PC-9 (cell line): ENCODE measurements around the gene BHLHA15. TPM values are rescaled to one million over a fixed set of nuclear protein-coding genes. Genes with fewer than 3 reads are reported as not detected.

ENCODE experiments used
- BruUV-seq: library from RNA; stranded (reverse); fragments of 400-500 nt; replicated peaks from 2 replicates; lab custom pipeline; 2021; lab: Mats Ljungman, UMichigan
- CTCF ChIA-PET: fragments of 300-600 bp; sonication (Branson Sonifier 250); formaldehyde crosslinking; loops from one replicate; lab custom pipeline; 2022; ENCODE audit warnings: antibody characterized with exemption; lab: Charles Lee
- POLR2A ChIA-PET: fragments of 300-600 bp; sonication (Branson Sonifier 250); formaldehyde crosslinking; loops from one replicate; lab custom pipeline; 2022; ENCODE audit warnings: antibody characterized with exemption; ENCODE audit not compliant: unreplicated experiment; lab: Charles Lee
- DNase-seq, 2 experiments: peaks; one replicate each; pipeline versions ENCODE4 v3.0.0 to v3.0.0-alpha.2; 2015 to 2022; ENCODE audit warnings: mixed read lengths in 1 of 2
- H2AFZ ChIP-seq: fragments of 200-600 bp; sonication (generic); 2 replicates; pipeline ENCODE4 v1.8.1; 2017; ENCODE audit warnings: antibody characterized with exemption
- H3F3A ChIP-seq: fragments of 200-600 bp; sonication (generic); 2 replicates; pipeline ENCODE4 v1.8.1; 2017; ENCODE audit warnings: antibody characterized with exemption, mild to moderate bottlenecking, low read depth; ENCODE audit not compliant: insufficient read depth
- H3K27ac ChIP-seq: fragments of 200-600 bp; sonication (generic); 2 replicates; pipeline ENCODE4 v1.6.1; 2016; ENCODE audit warnings: mixed run types
- H3K27me3 ChIP-seq: fragments of 200-600 bp; sonication (generic); 2 replicates; pipeline ENCODE4 v1.6.1; 2016; ENCODE audit warnings: low read depth, mixed run types; ENCODE audit not compliant: insufficient read depth
- H3K36me3 ChIP-seq: fragments of 200-600 bp; sonication (generic); 2 replicates; pipeline ENCODE4 v1.6.1; 2016; ENCODE audit warnings: low read depth, mixed run types
- H3K4me1 ChIP-seq: fragments of 200-600 bp; sonication (generic); replicated peaks from 2 replicates; pipeline ENCODE4 v1.6.1; 2016; ENCODE audit warnings: mixed run types; ENCODE audit not compliant: insufficient read depth
- H3K4me2 ChIP-seq: fragments of 200-600 bp; sonication (generic); 2 replicates; pipeline ENCODE4 v1.6.1; 2017; ENCODE audit warnings: mixed run types
- H3K4me3 ChIP-seq: fragments of 200-600 bp; sonication (generic); 2 replicates; pipeline ENCODE4 v1.6.1; 2016; ENCODE audit warnings: mixed run types
- H3K79me2 ChIP-seq: fragments of 200-600 bp; sonication (generic); 2 replicates; pipeline ENCODE4 v1.6.1; 2017; ENCODE audit warnings: low read depth, mixed run types
- H3K9me2 ChIP-seq: fragments of 200-600 bp; sonication (generic); 2 replicates; pipeline ENCODE4 v1.8.1; 2017; ENCODE audit warnings: mild to moderate bottlenecking; ENCODE audit not compliant: insufficient read depth
- H3K9me3 ChIP-seq: fragments of 200-600 bp; sonication (generic); 2 replicates; pipeline ENCODE4 v1.8.1; 2016; ENCODE audit warnings: low read depth; ENCODE audit not compliant: insufficient read depth
- H4K20me1 ChIP-seq: fragments of 200-600 bp; sonication (generic); 2 replicates; pipeline ENCODE4 v1.8.1; 2017; ENCODE audit not compliant: insufficient read depth
- CTCF ChIP-seq: fragments of 200-600 bp; sonication (generic); conservative IDR thresholded peaks from 2 replicates; pipeline ENCODE4 v1.6.1; 2017; ENCODE audit warnings: mixed run types, antibody characterized with exemption, mild to moderate bottlenecking, moderate library complexity
- EZH2 ChIP-seq: fragments of 200-600 bp; sonication (generic); IDR thresholded peaks from 2 replicates; pipeline ENCODE4 v1.8.0; 2017; ENCODE audit warnings: antibody characterized with exemption, low read depth
- intact Hi-C: fragments of 100-400 bp; cut with micrococcal nuclease; formaldehyde crosslinking; loops from one replicate; pipeline ENCODE4 v1.10.0; 2022; ENCODE audit not compliant: unreplicated experiment
- total RNA-seq: library from RNA; stranded (reverse); gene quantifications from 2 replicates; pipeline ENCODE4 v1.2.3, GENCODE V29; 2021

BHLHA15 gene
- total RNA-seq, 1 experiment from 2014 or later, result 0.79 TPM

GRCh38 chr7:98250789-98251188 is 39.5 kb downstream of the BHLHA15 start:
- Histone ChIP-seq H3K4me1 (peaks cover 25% of the 10 kb centered on the region), H3K9me3 (no peaks in the 10 kb centered on the region), H3K36me3 (no peaks in the 10 kb centered on the region), H4K20me1 (no peaks in the 10 kb centered on the region), H3K4me3 (peak overlapping the region; percentile 100), H3K4me2 (peak overlapping the region; percentile 92), H3K9me2 (no peaks in the 10 kb centered on the region), H3K27me3 (no peaks in the 10 kb centered on the region), H2AFZ (peak overlapping the region; percentile 98), H3K27ac (peak overlapping the region; percentile 71), H3K79me2 (peaks cover 41% of the 10 kb centered on the region), H3F3A (peaks cover 23% of the 10 kb centered on the region)
- DNase-seq, result peak; percentile 26 to 43
- no peak for TF ChIP-seq EZH2
- TF ChIP-seq CTCF, result no peak
- POLR2A ChIA-PET, result interaction anchor here (0.7 kb wide), 2 partner anchors 53 to 104 kb away, joined by 4 to 17 read pairs; no protein-coding TSS in a partner anchor
- intact Hi-C loops, result loop anchor here (1.0 kb wide), 1 partner anchor 34 kb away; no protein-coding TSS in a partner anchor
- CTCF ChIA-PET, result interaction anchor here (0.7 to 1.0 kb wide), 5 partner anchors 18 to 379 kb away, joined by 3 to 11 read pairs (median 3); partner anchors contain the start of gene ASNS
- BruUV-seq, result TSS peak; percentile 50

GRCh38 chr7:98251231-98251600 is 40.0 kb downstream of the BHLHA15 start:
- Histone ChIP-seq H3K27me3 (no peaks in the 10 kb centered on the region), H4K20me1 (no peaks in the 10 kb centered on the region), H3K36me3 (no peaks in the 10 kb centered on the region), H3K27ac (peak overlapping the region; percentile 71), H3K79me2 (peaks cover 41% of the 10 kb centered on the region), H3K4me3 (peak overlapping the region; percentile 100), H3K9me2 (no peaks in the 10 kb centered on the region), H2AFZ (peak overlapping the region; percentile 98), H3K4me2 (peak overlapping the region; percentile 92), H3F3A (peaks cover 23% of the 10 kb centered on the region), H3K4me1 (peaks cover 25% of the 10 kb centered on the region), H3K9me3 (no peaks in the 10 kb centered on the region)
- intact Hi-C loops, result loop anchor here (1.0 kb wide), 1 partner anchor 33 kb away; no protein-coding TSS in a partner anchor
- CTCF ChIA-PET, result interaction anchor here (0.6 to 0.7 kb wide), 2 partner anchors 17 to 402 kb away, joined by 3 read pairs; no protein-coding TSS in a partner anchor
- BruUV-seq, result no TSS peak
- TF ChIP-seq CTCF (0 out of 2 replicates have a peak, but pooled peaks have one; percentile 14), EZH2 (no peak)
- DNase-seq, result no peak
- POLR2A ChIA-PET, result no interaction called here

- BruUV-seq, result no TSS peak
- Histone ChIP-seq H3K4me2 (peak within 1 kb of the TSS; percentile 92), H3K27me3 (no peaks in the 10 kb centered on the region), H3K27ac (peak within 1 kb of the TSS; percentile 71), H4K20me1 (no peaks in the 10 kb centered on the region), H3K36me3 (no peaks in the 10 kb centered on the region), H2AFZ (peak within 1 kb of the TSS; percentile 98), H3K4me1 (peaks cover 25% of the 10 kb centered on the region), H3F3A (peaks cover 23% of the 10 kb centered on the region), H3K4me3 (peak within 1 kb of the TSS; percentile 100), H3K9me3 (no peaks in the 10 kb centered on the region), H3K9me2 (no peaks in the 10 kb centered on the region), H3K79me2 (peaks cover 41% of the 10 kb centered on the region)
- ChIA-PET CTCF (interaction anchor here (0.6 kb wide), 1 partner anchor 402 kb away, joined by 3 read pairs; no protein-coding TSS in a partner anchor), POLR2A (interaction anchor here (0.5 kb wide), 1 partner anchor 1081 kb away, joined by 11 read pairs; no protein-coding TSS in a partner anchor)
- intact Hi-C loops, result loop anchor here (1.0 kb wide), 1 partner anchor 32 kb away; no protein-coding TSS in a partner anchor
- TF ChIP-seq CTCF, result no peak
- TF ChIP-seq EZH2, result no peak
- DNase-seq, result peak; percentile 87 to 99
Measured at GRCh38 chr7:98251601-98252424, 40.6 kb downstream of the BHLHA15 start, which contains the start of gene TECPR1. Gene TECPR1, minus strand, starts transcription at chr7:98252232. Its CDS starts 6,086 bp downstream, at chr7:98246146.
